Suprapubic skin (tissue), 4 donors: ENCODE measurements around the gene NDUFV2.

Experiments used
- CTCF ChIP-seq, 2 donors: fragments of 200-600 bp in 1 of 2; fragments of 450-650 bp in 1 of 2; sonication (generic) in 1 of 2; IDR thresholded peaks; one replicate each; pipeline ENCODE4 v1.5.1; 2016 to 2019; ENCODE audit warnings: antibody characterized with exemption in 2 of 2, mild to moderate bottlenecking in 1 of 2, moderate library complexity in 1 of 2
- EP300 ChIP-seq: sonication (generic); formaldehyde crosslinking; IDR thresholded peaks from one replicate; pipeline ENCODE4 v1.6.1; 2017; ENCODE audit warnings: antibody characterized with exemption
- POLR2A ChIP-seq, 2 donors: fragments of 450-650 bp; IDR thresholded peaks; one replicate each; pipeline ENCODE4 v1.6.1; 2017; ENCODE audit warnings: antibody characterized with exemption in 2 of 2, mild to moderate bottlenecking in 2 of 2, moderate library complexity in 2 of 2
- POLR2AphosphoS5 ChIP-seq, 3 donors: sonication (generic); formaldehyde crosslinking; IDR thresholded peaks; one replicate each; pipeline ENCODE4 v1.6.1; 2017; ENCODE audit warnings: antibody characterized with exemption in 3 of 3

GRCh38 chr18:9065864-9066263, 36.6 kb upstream of the NDUFV2 start:
- TF ChIP-seq POLR2A (IDR thresholded peaks at IDR 0.05), result no peak
- TF ChIP-seq CTCF (IDR thresholded peaks at IDR 0.05), result no peak
- TF ChIP-seq EP300, result no peak
- no peak for TF ChIP-seq POLR2AphosphoS5 (IDR thresholded peaks at IDR 0.05)
